IMR-90 (cell line): ENCODE data around the gene MICALL2. TPM values are rescaled to one million over a fixed set of nuclear protein-coding genes. Genes with fewer than 3 reads are reported as not detected.

Experiments used
- ATAC-seq: fragments of 200-7000 bp; cut with Tn5 transposase; 2 replicates; pipeline ENCODE4 v1.9.1; 2020; ENCODE audit warnings: low read depth, mild to moderate bottlenecking, moderate library complexity
- BruUV-seq: library from RNA; stranded (reverse); fragments of 400-500 nt; replicated peaks from 2 replicates; lab custom pipeline; 2021; lab: Mats Ljungman, UMichigan
- CTCF ChIA-PET: fragments of 300-600 bp; formaldehyde crosslinking; extraction: SDS; loops from one replicate; lab custom pipeline; 2021; ENCODE audit warnings: antibody characterized with exemption; lab: Yijun Ruan, JAX
- POLR2A ChIA-PET: fragments of 300-600 bp; sonication (Branson Sonifier 250); formaldehyde crosslinking; loops from one replicate; lab custom pipeline; 2022; ENCODE audit warnings: antibody characterized with exemption; ENCODE audit not compliant: unreplicated experiment; lab: Charles Lee
- DNase-seq: peaks from one replicate; pipeline ENCODE4 v3.0.0; 2013
- H2AFZ ChIP-seq: replicated peaks from 2 replicates; pipeline ENCODE3; 2013; ENCODE audit warnings: low read length, mild to moderate bottlenecking; ENCODE audit not compliant: poor library complexity
- H2AK5ac ChIP-seq: 2 replicates; pipeline ENCODE4 v1.6.1; 2013; ENCODE audit warnings: low read depth, low read length, inconsistent platforms
- H2AK9ac ChIP-seq: replicated peaks from 2 replicates; pipeline ENCODE3; 2013; ENCODE audit warnings: mild to moderate bottlenecking, low read depth, low read length, moderate library complexity; ENCODE audit not compliant: poor library complexity
- H2BK120ac ChIP-seq: 2 replicates; pipeline ENCODE4 v1.6.1; 2013; ENCODE audit warnings: low read depth, low read length, inconsistent platforms
- H2BK15ac ChIP-seq: 3 replicates; pipeline ENCODE4 v1.6.1; 2013; ENCODE audit warnings: low read depth, low read length, inconsistent platforms
- H2BK20ac ChIP-seq: 2 replicates; pipeline ENCODE4 v1.6.1; 2013; ENCODE audit warnings: low read depth, mild to moderate bottlenecking, inconsistent platforms, low read length, moderate library complexity
- H2BK5ac ChIP-seq: 2 replicates; pipeline ENCODE4 v1.6.1; 2013; ENCODE audit warnings: mild to moderate bottlenecking, low read depth, low read length, inconsistent platforms; ENCODE audit not compliant: poor library complexity, severe bottlenecking
- H3K14ac ChIP-seq: replicated peaks from 2 replicates; pipeline ENCODE4 v1.6.1; 2013; ENCODE audit warnings: low read depth, low read length, inconsistent platforms
- H3K18ac ChIP-seq: 2 replicates; pipeline ENCODE4 v1.6.1; 2013; ENCODE audit warnings: low read depth, low read length, control low read depth
- H3K23ac ChIP-seq: 2 replicates; pipeline ENCODE4 v1.6.1; 2013; ENCODE audit warnings: low read depth, low read length, inconsistent platforms
- H3K27ac ChIP-seq: 2 replicates; pipeline ENCODE4 v1.5.1; 2013; ENCODE audit warnings: mild to moderate bottlenecking, control low read depth, low read length; ENCODE audit not compliant: insufficient read depth
- H3K27me3 ChIP-seq: 2 replicates; pipeline ENCODE4 v1.6.1; 2013; ENCODE audit warnings: low read length; ENCODE audit not compliant: control insufficient read depth, insufficient read depth
- H3K36me3 ChIP-seq: 2 replicates; pipeline ENCODE4 v1.6.1; 2013; ENCODE audit warnings: low read length, mixed read lengths; ENCODE audit not compliant: control insufficient read depth, insufficient read depth
- H3K4ac ChIP-seq: 2 replicates; pipeline ENCODE4 v1.6.1; 2013; ENCODE audit warnings: low read depth, low read length, inconsistent platforms
- H3K4me1 ChIP-seq: 2 replicates; pipeline ENCODE4 v1.6.1; 2013; ENCODE audit warnings: low read length, mixed read lengths; ENCODE audit not compliant: control insufficient read depth, insufficient read depth
- H3K4me2 ChIP-seq: 2 replicates; pipeline ENCODE4 v1.6.1; 2013; ENCODE audit warnings: low read depth, mild to moderate bottlenecking, control low read depth, low read length, moderate library complexity
- H3K4me3 ChIP-seq: 2 replicates; pipeline ENCODE4 v1.5.1; 2013; ENCODE audit warnings: low read depth, mild to moderate bottlenecking, control low read depth, low read length, moderate library complexity; ENCODE audit not compliant: insufficient read depth
- H3K56ac ChIP-seq: 2 replicates; pipeline ENCODE4 v1.6.1; 2013; ENCODE audit warnings: low read length, inconsistent platforms; ENCODE audit not compliant: insufficient read depth; ENCODE audit errors: extremely low read depth
- H3K79me1 ChIP-seq, 2 experiments: 2 replicates each; pipeline ENCODE4 v1.6.1; 2013; ENCODE audit warnings: low read length in 2 of 2, inconsistent platforms in 1 of 2, low read depth in 1 of 2
- H3K9ac ChIP-seq: 2 replicates; pipeline ENCODE4 v1.6.1; 2013; ENCODE audit warnings: low read depth, low read length, control low read depth
- H3K9me1 ChIP-seq: 2 replicates; pipeline ENCODE4 v1.6.1; 2013; ENCODE audit warnings: low read length, inconsistent platforms; ENCODE audit not compliant: insufficient read depth
- H3K9me3 ChIP-seq: 2 replicates; pipeline ENCODE4 v1.6.1; 2013; ENCODE audit warnings: low read length; ENCODE audit not compliant: control insufficient read depth, insufficient read depth
- H4K20me1 ChIP-seq: 2 replicates; pipeline ENCODE4 v1.6.1; 2013; ENCODE audit warnings: low read length, inconsistent platforms; ENCODE audit not compliant: insufficient read depth
- H4K5ac ChIP-seq: 2 replicates; pipeline ENCODE4 v1.6.1; 2013; ENCODE audit warnings: mild to moderate bottlenecking, low read depth, low read length, control low read depth
- H4K8ac ChIP-seq, 2 experiments: 2 replicates each; pipeline ENCODE4 v1.6.1; 2013; ENCODE audit warnings: low read depth in 2 of 2, low read length in 2 of 2, control low read depth in 1 of 2, inconsistent platforms in 1 of 2
- H4K91ac ChIP-seq: 2 replicates; pipeline ENCODE4 v1.6.1; 2013; ENCODE audit warnings: low read depth, low read length, inconsistent platforms; ENCODE audit not compliant: insufficient read depth
- MXI1 ChIP-seq: IDR thresholded peaks from 2 replicates; pipeline ENCODE4 v1.6.1; 2012; ENCODE audit warnings: low read depth, mild to moderate bottlenecking, low read length, moderate library complexity, borderline replicate concordance
- RFX5 ChIP-seq: IDR thresholded peaks from 2 replicates; pipeline ENCODE4 v1.8.0; 2012; ENCODE audit warnings: low read depth, mild to moderate bottlenecking, low read length, moderate library complexity
- SMC3 ChIP-seq: fragments of 150-350 bp; IDR thresholded peaks from 2 replicates; pipeline ENCODE4 v1.6.1; 2016; ENCODE audit warnings: low read depth, mild to moderate bottlenecking, antibody characterized with exemption, low read length, moderate library complexity
- WGBS, 2 experiments: methylation state at CpG; one replicate each; pipeline versions ENCODE4 v1.1.5 to v1.1.7; 2013; ENCODE audit warnings: missing lambda C conversion rate in 2 of 2; ENCODE audit not compliant: insufficient read length in 1 of 2; ENCODE audit errors: extremely low coverage in 2 of 2; 5-methylcytosine and 5-hydroxymethylcytosine counted together
- dilution Hi-C: fragments of 300-500 bp; cut with HindIII; formaldehyde crosslinking; loops from one replicate; pipeline ENCODE4 v1.14.3; 2018; ENCODE audit warnings: low sequenced_read_pairs; ENCODE audit not compliant: unreplicated experiment
- in situ Hi-C: fragments of 300-500 bp; cut with MboI; formaldehyde crosslinking; loops from 3 replicates; pipeline ENCODE4 v1.14.3; 2019; ENCODE audit warnings: low sequenced_read_pairs, inconsistent platforms, mixed read lengths
- intact Hi-C: fragments of 100-400 bp; cut with micrococcal nuclease; formaldehyde crosslinking; loops from 2 replicates; pipeline ENCODE4 v1.10.0; 2022
- polyA plus RNA-seq, 3 experiments: library from polyadenylated mRNA; depleted of rRNA; stranded (reverse); fragments of >200 nt; gene quantifications; 2 replicates each; pipeline ENCODE4 v1.2.3, GENCODE V29; 2012; ENCODE audit warnings: low replicate concordance in 1 of 3
- total RNA-seq: library from RNA; depleted of rRNA; stranded (reverse); fragments of >200 nt; gene quantifications from 2 replicates; pipeline ENCODE4 v1.2.3, GENCODE V29; 2012
- TF ChIP-seq, protein P1 (sequence below): conservative IDR thresholded peaks from 2 replicates; pipeline ENCODE4 v1.5.1; 2012; ENCODE audit warnings: mild to moderate bottlenecking, low read depth, low read length, improper control_type of control experiment

MICALL2 gene
- total and polyA plus RNA-seq, 2 of the 4 experiments (the other 2 are of a cell fraction): 6.6 to 34.1 TPM

- dilution Hi-C loops: no loop called here
- no peak for ATAC-seq
- Histone ChIP-seq H2AFZ (no peak overlapping the region), H3K27ac (no peak overlapping the region), H2BK15ac (no peak overlapping the region), H3K4ac (no peak overlapping the region), H3K4me2 (no peak overlapping the region), H3K9ac (no peak overlapping the region), H4K5ac (no peak overlapping the region), H4K8ac (no peak overlapping the region), H3K36me3 (peaks cover 82% of the 10 kb centered on the region), H2AK5ac (no peak overlapping the region), H3K23ac (no peak overlapping the region), H4K91ac (no peak overlapping the region), H3K27me3 (no peaks in the 10 kb centered on the region), H3K14ac (no peak overlapping the region), H4K20me1 (no peaks in the 10 kb centered on the region), H3K4me1 (no peaks in the 10 kb centered on the region), H2BK20ac (no peak overlapping the region), H3K18ac (no peak overlapping the region), H2BK120ac (no peak overlapping the region), H3K9me3 (no peaks in the 10 kb centered on the region), H3K9me1 (no peaks in the 10 kb centered on the region), H2AK9ac (peak overlapping the region; percentile 65), H2BK5ac (no peak overlapping the region), H3K79me1 (no peaks in the 10 kb centered on the region), H3K56ac (no peak overlapping the region), H3K4me3 (no peak overlapping the region)
- in situ Hi-C loops: no loop called here
- CTCF ChIA-PET: no interaction called here
- intact Hi-C loops: no loop called here
- POLR2A ChIA-PET: no interaction called here
- BruUV-seq: no TSS peak
- DNase-seq: no peak
- WGBS, 2 experiments: 88% methylated on average over 14 of the region's 20 CpGs; no CpG with 5 or more reads in 1 of the 2 experiments
- TF ChIP-seq, protein P1, sequence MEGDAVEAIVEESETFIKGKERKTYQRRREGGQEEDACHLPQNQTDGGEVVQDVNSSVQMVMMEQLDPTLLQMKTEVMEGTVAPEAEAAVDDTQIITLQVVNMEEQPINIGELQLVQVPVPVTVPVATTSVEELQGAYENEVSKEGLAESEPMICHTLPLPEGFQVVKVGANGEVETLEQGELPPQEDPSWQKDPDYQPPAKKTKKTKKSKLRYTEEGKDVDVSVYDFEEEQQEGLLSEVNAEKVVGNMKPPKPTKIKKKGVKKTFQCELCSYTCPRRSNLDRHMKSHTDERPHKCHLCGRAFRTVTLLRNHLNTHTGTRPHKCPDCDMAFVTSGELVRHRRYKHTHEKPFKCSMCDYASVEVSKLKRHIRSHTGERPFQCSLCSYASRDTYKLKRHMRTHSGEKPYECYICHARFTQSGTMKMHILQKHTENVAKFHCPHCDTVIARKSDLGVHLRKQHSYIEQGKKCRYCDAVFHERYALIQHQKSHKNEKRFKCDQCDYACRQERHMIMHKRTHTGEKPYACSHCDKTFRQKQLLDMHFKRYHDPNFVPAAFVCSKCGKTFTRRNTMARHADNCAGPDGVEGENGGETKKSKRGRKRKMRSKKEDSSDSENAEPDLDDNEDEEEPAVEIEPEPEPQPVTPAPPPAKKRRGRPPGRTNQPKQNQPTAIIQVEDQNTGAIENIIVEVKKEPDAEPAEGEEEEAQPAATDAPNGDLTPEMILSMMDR: no peak
- TF ChIP-seq SMC3 (no peak), MXI1 (no peak), RFX5 (no peak)
These were observed 22.0 kb upstream of the MICALL2 start for GRCh38 chr7:1481300-1481699.
